ENCODE results near the gene ZNF219.

The ZNF219 gene

GRCh38 chr14:21073921-21074320 lies 24.5 kb downstream of the ZNF219 start:
- DNase-seq (ENCODE audit: low read depth), result no peak
- no peak overlapping the region for H3K4me3 ChIP-seq (ENCODE audit: control insufficient read depth, low read depth, low read length)
- TF ChIP-seq CTCF (conservative IDR thresholded peaks at IDR 0.05; ENCODE audit: control insufficient read depth, insufficient read depth, low read depth, low read length), result no peak

DNA sequence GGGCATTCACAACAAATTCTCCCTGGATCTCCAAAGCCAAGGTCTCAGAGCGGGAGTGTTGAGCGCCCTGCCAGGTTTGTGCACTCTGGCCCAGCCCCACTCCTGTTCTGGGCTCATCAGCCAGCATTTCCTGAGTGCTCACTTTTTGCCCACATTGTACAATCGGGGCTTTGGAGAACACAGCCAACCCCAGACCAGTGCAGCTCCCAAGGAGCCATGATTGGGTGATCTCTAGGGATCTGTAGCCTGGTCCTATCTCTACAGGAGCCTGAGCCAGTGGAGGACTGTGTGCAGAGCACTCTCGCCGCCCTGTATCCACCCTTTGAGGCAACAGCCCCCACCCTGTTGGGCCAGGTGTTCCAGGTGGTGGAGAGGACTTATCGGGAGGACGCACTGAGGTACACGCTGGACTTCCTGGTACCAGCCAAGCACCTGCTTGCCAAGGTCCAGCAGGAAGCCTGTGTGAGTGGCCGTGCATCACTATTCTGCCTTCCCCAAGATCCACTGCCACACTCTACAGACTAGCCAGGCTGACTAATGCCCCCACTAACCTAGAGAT lies 25.6 kb downstream of the ZNF219 start:
- no peak for DNase-seq (ENCODE audit: low read depth)
- H3K4me3 ChIP-seq (ENCODE audit: control insufficient read depth, low read depth, low read length), result no peak overlapping the region
- TF ChIP-seq CTCF (conservative IDR thresholded peaks at IDR 0.05; ENCODE audit: control insufficient read depth, insufficient read depth, low read depth, low read length), result no peak

GRCh38 chr14:21072031-21072473 lies 26.4 kb downstream of the ZNF219 start:
- H3K4me3 ChIP-seq (ENCODE audit: control insufficient read depth, low read depth, low read length), result peak overlapping the region; percentile 77
- DNase-seq (ENCODE audit: low read depth), result peak; percentile 96
- peak; percentile 33 for TF ChIP-seq CTCF (conservative IDR thresholded peaks at IDR 0.05; ENCODE audit: control insufficient read depth, insufficient read depth, low read depth, low read length)

DNA sequence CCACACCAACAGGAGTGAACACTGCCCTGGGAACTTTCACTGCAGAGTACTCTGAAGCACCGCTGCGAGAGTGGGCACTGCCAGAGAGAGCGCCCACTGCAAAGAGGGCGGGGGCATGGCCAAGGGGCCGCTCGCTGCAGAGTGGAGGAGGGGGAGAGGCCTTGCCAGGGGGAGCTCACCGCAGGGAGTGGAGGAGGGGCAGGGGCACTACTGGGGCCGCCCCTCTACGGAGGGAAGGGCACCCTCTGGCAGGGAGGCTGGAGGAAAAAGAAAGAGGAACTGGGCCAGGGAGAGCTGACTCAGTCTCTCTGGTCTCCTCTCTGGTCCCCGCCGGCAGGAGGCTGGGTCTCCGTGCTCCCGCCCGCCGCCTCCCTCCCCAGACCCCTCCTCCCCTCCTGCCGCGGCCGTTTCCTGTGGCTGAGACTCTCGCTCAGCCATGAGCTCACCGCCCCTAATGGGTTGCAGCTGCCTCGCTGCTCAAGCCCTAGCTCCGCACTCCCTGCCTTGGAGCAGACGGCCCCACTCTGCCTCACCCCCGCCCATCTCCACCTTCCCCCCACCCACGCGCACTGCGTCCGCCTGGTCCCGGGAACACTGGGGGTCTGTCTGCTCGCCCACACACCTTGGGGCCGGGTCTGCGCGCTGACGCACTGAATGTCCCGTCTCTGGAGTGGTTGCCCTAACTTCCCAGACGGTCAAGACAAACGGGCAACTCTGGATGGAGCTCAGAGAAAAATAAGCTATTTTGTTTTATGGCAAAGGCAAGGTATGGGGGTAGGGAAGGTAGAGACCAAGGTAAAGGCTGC lies 27.0 kb downstream of the ZNF219 start:
- peak overlapping the region; percentile 77 for H3K4me3 ChIP-seq (ENCODE audit: control insufficient read depth, low read depth, low read length)
- no peak for TF ChIP-seq CTCF (conservative IDR thresholded peaks at IDR 0.05; ENCODE audit: control insufficient read depth, insufficient read depth, low read depth, low read length)

GRCh38 chr14:21070610-21071224 lies 27.7 kb downstream of the ZNF219 start:
- peak; percentile 66 for DNase-seq (ENCODE audit: low read depth)
- peak overlapping the region; percentile 77 for H3K4me3 ChIP-seq (ENCODE audit: control insufficient read depth, low read depth, low read length)
- TF ChIP-seq CTCF (conservative IDR thresholded peaks at IDR 0.05; ENCODE audit: control insufficient read depth, insufficient read depth, low read depth, low read length), result no peak

More for the DNA sequence above, 27.0 kb downstream of the ZNF219 start:
- DNase-seq (ENCODE audit: low read depth), result peak; percentile 95

GRCh38 chr14:21070083-21070609 lies 28.3 kb downstream of the ZNF219 start, which contains the start of gene ARHGEF40:
ARHGEF40 (plus strand) TSS chr14:21070304; CDS start chr14:21070397, 93 bp downstream.
- TF ChIP-seq CTCF (conservative IDR thresholded peaks at IDR 0.05; ENCODE audit: control insufficient read depth, insufficient read depth, low read depth, low read length), result no peak
- DNase-seq (ENCODE audit: low read depth), result no peak
- peak within 1 kb of the TSS; percentile 77 for H3K4me3 ChIP-seq (ENCODE audit: control insufficient read depth, low read depth, low read length)

Measured in fibroblast of mammary gland (primary cell).